Measurements from ENCODE around the gene ACO2.

GRCh38 chr22:41437198-41437597 is 31.7 kb upstream of the ACO2 start:
- no peak for TF ChIP-seq CTCF (conservative IDR thresholded peaks at IDR 0.05; ENCODE audit: low read length)
- no peak for TF ChIP-seq EZH2phosphoT487 (IDR thresholded peaks at IDR 0.05; ENCODE audit: borderline replicate concordance, low read depth, low read length)

All from OCI-LY7 (cell line).